K562 (cell line): Measurements from ENCODE around the gene CLPSL1. TPM values are rescaled to one million over a fixed set of nuclear protein-coding genes. Genes with fewer than 3 reads are reported as not detected.

ENCODE experiments used
- ATAC-seq: fragments of 200-7000 bp; cut with Tn5 transposase; 3 replicates; pipeline ENCODE4 v1.9.1; 2020; ENCODE audit warnings: moderate library complexity
- BruUV-seq: library from RNA; stranded (reverse); fragments of 400-500 nt; replicated peaks from 2 replicates; lab custom pipeline; 2021; lab: Mats Ljungman, UMichigan
- CTCF ChIA-PET: fragments of 300-600 bp; formaldehyde crosslinking; extraction: SDS; loops from one replicate; lab custom pipeline; 2021; ENCODE audit warnings: low intra/inter-chr PET ratio; lab: Yijun Ruan, JAX
- POLR2A ChIA-PET: fragments of 300-600, 350-650 bp; sonication (Branson Sonifier 250); formaldehyde crosslinking; extraction: SDS; loops from one replicate; lab custom pipeline; 2021; ENCODE audit warnings: antibody characterized with exemption, inconsistent platforms; lab: Yijun Ruan, JAX
- DNase-seq, 4 experiments: peaks; one replicate each; pipeline versions ENCODE4 v3.0.0 to v3.0.0-alpha.2; 2011 to 2018; ENCODE audit warnings: low spot score in 3 of 4, mixed read lengths in 3 of 4; ENCODE audit errors: extremely low read depth in 1 of 4
- FAIRE-seq: peaks from 2 replicates; lab custom pipeline; 2011; peaks lifted over from hg19 to GRCh38; lab: Jason Lieb, UNC
- H2AFZ ChIP-seq: 2 replicates; pipeline ENCODE4 v1.6.0; 2011; ENCODE audit warnings: low read depth, low read length, control low read depth, inconsistent platforms
- H3K27ac ChIP-seq: fragments of 200-600 bp; 3 replicates; pipeline ENCODE4 v1.8.0; 2011; ENCODE audit warnings: low read depth, mild to moderate bottlenecking, control low read depth, inconsistent platforms, low read length, moderate library complexity, mixed read lengths; ENCODE audit errors: extremely low read depth
- H3K27me3 ChIP-seq, 2 experiments: fragments of 300-600 bp in 1 of 2; 2 replicates in 1 of 2; 3 replicates in 1 of 2; pipeline versions ENCODE4 v1.6.0 to v1.8.0; 2011; ENCODE audit warnings: inconsistent platforms in 2 of 2, low read length in 2 of 2, mild to moderate bottlenecking in 1 of 2, mixed read lengths in 1 of 2, moderate library complexity in 1 of 2; ENCODE audit not compliant: control insufficient read depth in 2 of 2, insufficient read depth in 2 of 2
- H3K36me3 ChIP-seq: fragments of 300-600 bp; 3 replicates; pipeline ENCODE4 v1.8.0; 2011; ENCODE audit warnings: mild to moderate bottlenecking, low read length, inconsistent platforms; ENCODE audit not compliant: control insufficient read depth, insufficient read depth
- H3K4me1 ChIP-seq, 2 experiments: fragments of 200-600 bp in 1 of 2; replicated peaks in 1 of 2; 2 replicates in 1 of 2; 3 replicates in 1 of 2; pipeline versions ENCODE4 v1.5.1 to v1.8.0; 2011; ENCODE audit warnings: inconsistent platforms in 2 of 2, low read length in 2 of 2, mild to moderate bottlenecking in 1 of 2, mixed read lengths in 1 of 2, moderate library complexity in 1 of 2; ENCODE audit not compliant: control insufficient read depth in 2 of 2, insufficient read depth in 2 of 2
- H3K4me2 ChIP-seq: 2 replicates; pipeline ENCODE4 v1.6.1; 2011; ENCODE audit warnings: low read length, control low read depth, inconsistent platforms, mixed read lengths; ENCODE audit not compliant: insufficient read depth
- H3K4me3 ChIP-seq: fragments of 200-600 bp; sonication (generic), shearing (Covaris generic); 2 replicates; pipeline ENCODE4 v1.5.1; 2016; ENCODE audit warnings: control low read depth, inconsistent platforms
- H3K79me2 ChIP-seq: fragments of 200-600 bp; 3 replicates; pipeline ENCODE4 v1.8.0; 2011; ENCODE audit warnings: low read length, inconsistent platforms; ENCODE audit not compliant: control insufficient read depth, insufficient read depth
- H3K9ac ChIP-seq, 2 experiments: 2 replicates each; pipeline versions ENCODE4 v1.6.0 to v1.6.1; 2011; ENCODE audit warnings: low read depth in 2 of 2, low read length in 2 of 2, control low read depth in 1 of 2, inconsistent platforms in 1 of 2, mild to moderate bottlenecking in 1 of 2, mixed read lengths in 1 of 2; ENCODE audit not compliant: insufficient read depth in 1 of 2
- H3K9me1 ChIP-seq: one replicate; pipeline ENCODE4 v1.6.0; 2011; ENCODE audit warnings: inconsistent platforms, mild to moderate bottlenecking, low read length, moderate library complexity; ENCODE audit not compliant: control insufficient read depth, insufficient read depth
- H3K9me3 ChIP-seq: replicated peaks from 2 replicates; pipeline ENCODE4 v1.5.1; 2011; ENCODE audit warnings: low read depth, low read length, inconsistent platforms; ENCODE audit not compliant: control insufficient read depth, insufficient read depth
- H4K20me1 ChIP-seq: replicated peaks from 2 replicates; pipeline ENCODE4 v1.6.1; 2011; ENCODE audit warnings: low read length, inconsistent platforms, mixed read lengths; ENCODE audit not compliant: control insufficient read depth, insufficient read depth
- ARID1B ChIP-seq: fragments of 450-650 bp; IDR thresholded peaks from 2 replicates; pipeline ENCODE4 v1.6.1; 2016; ENCODE audit warnings: antibody characterized with exemption, mild to moderate bottlenecking, inconsistent platforms
- CBX3 ChIP-seq, 2 experiments: IDR thresholded peaks; 1 replicate in 1 of 2; 2 replicates in 1 of 2; pipeline ENCODE4 v1.6.1; 2012; ENCODE audit warnings: inconsistent platforms in 2 of 2, low read length in 2 of 2, borderline replicate concordance in 1 of 2, control low read depth in 1 of 2
- E4F1 ChIP-seq: fragments of 250-450 bp; sonication (Bioruptor Pico); IDR thresholded peaks from 2 replicates; pipeline ENCODE4 v1.5.0; 2021; ENCODE audit warnings: mild to moderate bottlenecking, borderline replicate concordance
- FOXJ2 ChIP-seq: fragments of 200-800 bp; sonication (Bioruptor generic); IDR thresholded peaks from 2 replicates; pipeline ENCODE4 v1.6.1; 2016; ENCODE audit warnings: missing genetic modification characterization, missing compliant biosample characterization
- HNRNPLL ChIP-seq: fragments of 200-400 bp; formaldehyde crosslinking; IDR thresholded peaks from 2 replicates; pipeline ENCODE4 v1.6.1; 2017; ENCODE audit warnings: low read length, low read depth, mild to moderate bottlenecking; ENCODE audit not compliant: poor library complexity, severe bottlenecking
- POU5F1 ChIP-seq: fragments of 150-350 bp; IDR thresholded peaks from 2 replicates; pipeline ENCODE4 v1.6.1; 2014; ENCODE audit warnings: borderline replicate concordance, low read length, low read depth, mild to moderate bottlenecking; ENCODE audit not compliant: partially characterized antibody
- RBM25 ChIP-seq: fragments of 200-400 bp; formaldehyde crosslinking; IDR thresholded peaks from 2 replicates; pipeline ENCODE4 v1.6.1; 2018; ENCODE audit warnings: low read length, low read depth, moderate library complexity; ENCODE audit not compliant: severe bottlenecking
- WGBS: fragments of 100-300 bp; shearing (Covaris generic); methylation state at CpG from one replicate; pipeline ENCODE4 v1.1.6; 2016; ENCODE audit warnings: low coverage, mixed read lengths; ENCODE audit not compliant: insufficient coverage; ENCODE audit errors: missing lambda C conversion rate; 5-methylcytosine and 5-hydroxymethylcytosine counted together
- in situ Hi-C: fragments of 300-500 bp; cut with MboI; formaldehyde crosslinking; loops from 4 replicates; pipeline ENCODE4 v1.15.0; 2018; ENCODE audit warnings: inconsistent platforms, mixed read lengths
- intact Hi-C: fragments of 100-400 bp; cut with micrococcal nuclease; formaldehyde crosslinking; loops from 2 replicates; pipeline ENCODE4 v1.14.2; 2022
- polyA plus RNA-seq, 8 experiments: library from polyadenylated mRNA; depleted of rRNA in 4 of 8; stranded (reverse) in 5 of 8; unstranded in 3 of 8; fragments of >200 nt; fragmentation: Nextera tagmentation in 2 of 8; fragmentation: Illumina TruSeq in 1 of 8; extraction: Ambion mirVana in 2 of 8; extraction: Trizol in 1 of 8; gene quantifications; 2 replicates each; pipeline versions ENCODE4 v1.2.1 to v1.2.3, GENCODE V29; 2011 to 2014; ENCODE audit warnings: inconsistent platforms in 1 of 8, missing spikeins in 1 of 8
- total RNA-seq, 7 experiments: library from RNA; depleted of rRNA in 6 of 7; stranded (reverse); fragments of >200 nt in 6 of 7; fragmentation: Illumina TruSeq in 2 of 7; extraction: Trizol in 2 of 7; gene quantifications; 2 replicates each; pipeline versions ENCODE4 v1.2.1 to v1.2.3, GENCODE V29; 2011 to 2021; ENCODE audit warnings: low replicate concordance in 1 of 7

The CLPSL1 gene
- total and polyA plus RNA-seq, 9 of the 15 experiments (the other 6 are each of a cell fraction or from before 2014, with no cell fraction given), result not detected

DNA sequence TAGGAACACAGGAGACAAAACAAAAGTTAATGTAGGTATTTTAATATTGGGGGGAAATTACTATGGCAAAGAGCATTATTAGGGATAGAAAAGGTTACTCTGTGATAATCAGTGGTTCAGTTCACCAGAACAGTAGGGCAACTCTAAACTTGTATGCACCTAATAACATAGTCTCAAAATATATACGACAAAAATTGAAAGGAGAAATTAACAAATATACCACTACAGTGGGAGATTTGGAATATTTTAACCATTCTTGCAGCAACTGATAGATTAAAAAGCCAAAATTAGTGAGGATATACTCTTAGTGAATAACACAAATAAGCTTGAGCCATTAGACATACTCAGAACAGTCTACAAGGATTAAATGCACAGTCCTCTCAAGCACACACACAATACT is 32.9 kb upstream of the CLPSL1 start:
- TF ChIP-seq FOXJ2 (no peak), CBX3 (IDR thresholded peaks at IDR 0.05; ENCODE audit: borderline replicate concordance in 1 of 2, low read length in 2 of 2) (peak in 1 of 2 experiments; percentile 29; a peak in 1 of 3 replicates), RBM25 (peak; percentile 68), POU5F1 (no peak), E4F1 (no peak), ARID1B (no peak), HNRNPLL (no peak)
- Histone ChIP-seq H3K4me1 (no peaks in the 10 kb centered on the region), H3K27ac (no peak overlapping the region), H2AFZ (no peak overlapping the region), H3K9me3 (peaks cover 10% of the 10 kb centered on the region), H3K36me3 (no peaks in the 10 kb centered on the region), H3K9me1 (no peaks in the 10 kb centered on the region), H3K9ac (no peak overlapping the region), H3K79me2 (no peaks in the 10 kb centered on the region), H3K27me3 (peaks cover 40 to 59% of the 10 kb centered on the region in 2 experiments), H3K4me2 (no peak overlapping the region), H3K4me3 (no peak overlapping the region), H4K20me1 (no peaks in the 10 kb centered on the region)
- ChIA-PET CTCF (no interaction called here), POLR2A (no interaction called here)
- ATAC-seq (no peak), DNase-seq (no peak), FAIRE-seq (no peak)
- BruUV-seq, result no TSS peak
- intact Hi-C loops (no loop called here), in situ Hi-C loops (no loop called here)
- 0% methylated on average over 1 of the region's 1 CpG for WGBS
